GM19099 (cell line): ENCODE measurements around the gene OPRL1.

Source experiments
- POLR2A ChIP-seq: IDR thresholded peaks from 3 replicates; pipeline ENCODE4 v1.6.1; 2011; ENCODE audit warnings: low read depth; ENCODE audit not compliant: insufficient read length; ENCODE audit errors: extremely low read depth

The OPRL1 gene

GRCh38 chr20:64106435-64106961 lies 26.6 kb downstream of the OPRL1 start:
- no peak for TF ChIP-seq POLR2A

- TF ChIP-seq POLR2A: no peak
These were observed 27.3 kb downstream of the OPRL1 start, which contains the start of gene NPBWR2 for GRCh38 chr20:64106981-64107735. Gene NPBWR2 (minus strand): TSS chr20:64107565. CDS start chr20:64106831, 734 bp downstream.

DNA sequence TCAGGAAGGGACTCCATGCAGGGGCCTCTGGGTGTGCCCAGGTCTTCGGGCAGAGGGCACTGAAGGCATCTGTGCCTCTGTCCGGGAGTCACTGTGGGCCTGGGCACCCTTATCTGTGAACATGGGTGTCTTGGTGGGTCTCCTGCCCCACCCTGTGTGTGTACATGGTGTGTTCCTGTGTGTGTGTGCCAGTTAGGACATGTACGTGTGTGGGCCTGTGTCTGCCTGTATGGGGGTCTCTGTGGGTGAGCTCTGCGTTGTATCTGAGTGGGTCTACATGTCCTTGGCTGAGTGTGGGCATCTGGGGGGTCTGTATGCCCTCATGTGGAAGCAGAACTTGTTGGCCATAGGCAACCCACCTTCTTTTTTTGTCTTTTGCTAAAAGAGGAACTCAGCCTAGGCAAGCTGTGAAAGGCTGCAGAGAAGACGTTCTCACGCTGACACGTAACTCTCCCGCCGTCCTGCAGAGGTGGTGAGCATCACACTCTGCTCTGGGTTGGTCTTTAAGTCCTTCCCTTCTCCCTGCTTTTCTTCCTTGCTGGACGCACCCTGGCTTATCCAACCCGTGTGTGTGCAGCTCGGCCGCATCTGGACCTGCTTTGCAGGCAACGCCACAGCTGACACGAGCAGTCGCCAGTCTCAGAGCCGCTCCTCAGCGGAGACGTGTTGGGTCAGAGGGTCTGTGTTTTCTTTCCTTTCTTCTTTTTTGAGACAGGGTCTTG lies 28.0 kb downstream of the OPRL1 start:
- no peak for TF ChIP-seq POLR2A

GRCh38 chr20:64108731-64109681 lies 29.1 kb downstream of the OPRL1 start:
- no peak for TF ChIP-seq POLR2A

- no peak for TF ChIP-seq POLR2A
These were observed 30.0 kb downstream of the OPRL1 start for GRCh38 chr20:64109831-64110391.

- TF ChIP-seq POLR2A: no peak
These were observed 30.7 kb downstream of the OPRL1 start for GRCh38 chr20:64110411-64111068.

GRCh38 chr20:64111841-64112641 lies 32.2 kb downstream of the OPRL1 start:
- TF ChIP-seq POLR2A: no peak

GRCh38 chr20:64112691-64113443 lies 33.0 kb downstream of the OPRL1 start:
- no peak for TF ChIP-seq POLR2A

- no peak for TF ChIP-seq POLR2A
These were observed 33.5 kb downstream of the OPRL1 start for GRCh38 chr20:64113444-64113775.

DNA sequence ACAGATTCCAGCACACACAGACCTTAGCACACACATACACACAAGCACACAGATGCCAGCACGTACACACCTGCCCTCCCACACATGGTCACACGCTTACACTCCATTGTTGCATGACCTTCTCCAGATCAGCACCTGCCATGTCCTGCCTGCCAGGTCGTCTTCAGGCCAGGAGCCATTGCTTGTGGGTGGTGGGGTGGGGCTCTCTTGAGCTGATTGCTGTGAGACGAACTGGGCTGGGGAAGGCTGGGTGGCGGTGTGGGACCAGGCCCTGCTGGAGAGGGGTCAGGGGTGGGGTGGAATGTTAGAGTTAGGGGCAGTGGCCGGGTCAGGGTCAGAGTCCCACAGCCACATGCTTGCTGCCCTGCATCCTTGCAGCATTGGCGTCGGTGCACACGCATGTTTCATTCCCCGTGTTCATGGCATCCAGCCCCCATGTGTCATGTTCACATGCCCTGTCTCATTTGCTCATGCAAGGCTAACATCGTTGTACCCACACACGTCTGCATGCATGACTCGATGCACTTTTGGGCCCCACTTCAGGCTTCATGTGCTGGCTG lies 34.0 kb downstream of the OPRL1 start:
- no peak for TF ChIP-seq POLR2A

GRCh38 chr20:64114356-64114971 lies 34.6 kb downstream of the OPRL1 start:
- no peak for TF ChIP-seq POLR2A
